ENCODE results near the gene NRIP1.

DNA sequence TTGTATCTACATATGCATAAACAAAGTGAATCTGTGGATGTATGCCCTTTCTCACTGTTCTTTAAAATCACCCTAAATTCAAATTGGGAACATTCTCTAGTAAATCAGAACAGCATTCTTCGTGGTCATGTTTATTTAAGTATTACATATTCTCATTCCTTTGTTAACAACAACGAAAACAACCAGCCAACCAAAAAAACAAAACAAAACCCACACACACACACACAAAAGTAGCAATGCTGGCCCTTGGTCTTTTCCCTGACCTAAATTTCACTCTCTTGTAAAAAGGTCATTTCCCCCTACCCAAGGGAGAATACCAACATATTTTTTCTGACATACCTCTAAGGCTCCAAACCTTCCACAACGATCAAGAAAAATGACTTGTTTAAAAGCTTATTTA lies 102.6 kb downstream of the NRIP1 start:
- TF ChIP-seq, protein P1, sequence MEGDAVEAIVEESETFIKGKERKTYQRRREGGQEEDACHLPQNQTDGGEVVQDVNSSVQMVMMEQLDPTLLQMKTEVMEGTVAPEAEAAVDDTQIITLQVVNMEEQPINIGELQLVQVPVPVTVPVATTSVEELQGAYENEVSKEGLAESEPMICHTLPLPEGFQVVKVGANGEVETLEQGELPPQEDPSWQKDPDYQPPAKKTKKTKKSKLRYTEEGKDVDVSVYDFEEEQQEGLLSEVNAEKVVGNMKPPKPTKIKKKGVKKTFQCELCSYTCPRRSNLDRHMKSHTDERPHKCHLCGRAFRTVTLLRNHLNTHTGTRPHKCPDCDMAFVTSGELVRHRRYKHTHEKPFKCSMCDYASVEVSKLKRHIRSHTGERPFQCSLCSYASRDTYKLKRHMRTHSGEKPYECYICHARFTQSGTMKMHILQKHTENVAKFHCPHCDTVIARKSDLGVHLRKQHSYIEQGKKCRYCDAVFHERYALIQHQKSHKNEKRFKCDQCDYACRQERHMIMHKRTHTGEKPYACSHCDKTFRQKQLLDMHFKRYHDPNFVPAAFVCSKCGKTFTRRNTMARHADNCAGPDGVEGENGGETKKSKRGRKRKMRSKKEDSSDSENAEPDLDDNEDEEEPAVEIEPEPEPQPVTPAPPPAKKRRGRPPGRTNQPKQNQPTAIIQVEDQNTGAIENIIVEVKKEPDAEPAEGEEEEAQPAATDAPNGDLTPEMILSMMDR (conservative IDR thresholded peaks at IDR 0.05 in 1 of 2, IDR thresholded peaks at IDR 0.05 in 1 of 2; ENCODE audit: extremely low read depth in 1 of 2, insufficient read depth in 1 of 2, low read depth in 1 of 2, low read length in 2 of 2), result no peak
- no peak for TF ChIP-seq EZH2 (IDR thresholded peaks at IDR 0.05; ENCODE audit: borderline replicate concordance, low read length)
